ENCODE measurements around the gene AGAP1.

The AGAP1 gene

DNA sequence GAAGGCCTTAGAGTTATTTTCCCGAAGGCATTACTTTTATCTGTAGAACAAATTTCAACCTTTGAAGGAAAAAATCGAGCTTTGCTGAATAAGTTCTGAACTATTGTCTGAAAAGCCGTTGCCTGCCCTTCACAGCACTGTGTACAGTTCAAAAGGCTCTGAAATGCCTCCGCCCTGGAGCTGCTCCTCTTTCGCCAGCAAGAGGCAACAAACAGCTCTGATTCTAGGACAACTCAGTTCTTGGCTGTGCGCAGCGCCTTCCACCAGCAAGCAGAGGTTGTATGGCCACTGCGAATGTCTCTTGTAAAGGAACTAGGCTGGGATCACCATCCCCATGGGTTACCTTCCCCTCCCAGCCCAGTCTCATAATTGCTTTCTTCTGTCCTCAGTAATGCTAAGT lies 365.8 kb downstream of the AGAP1 start:
- no peak for DNase-seq

DNA sequence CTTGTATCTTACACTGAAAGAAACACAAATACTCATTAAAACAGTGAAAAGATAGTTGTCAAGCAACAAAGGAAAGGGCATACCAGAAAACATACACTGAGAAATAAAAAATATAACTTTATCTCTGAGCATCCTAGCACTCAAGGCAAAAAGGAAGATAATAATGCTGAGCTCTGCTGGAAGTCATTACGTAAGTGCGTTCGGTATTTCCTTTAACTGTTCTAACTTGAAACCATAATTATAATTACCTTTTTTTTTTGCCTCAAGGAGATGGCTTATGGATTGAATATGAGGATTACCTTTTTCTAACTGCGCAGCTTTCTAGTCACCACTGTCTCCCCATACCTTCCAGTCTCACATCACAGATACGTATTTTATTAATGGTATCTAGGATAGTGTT lies 366.3 kb downstream of the AGAP1 start:
- DNase-seq, result no peak

DNA sequence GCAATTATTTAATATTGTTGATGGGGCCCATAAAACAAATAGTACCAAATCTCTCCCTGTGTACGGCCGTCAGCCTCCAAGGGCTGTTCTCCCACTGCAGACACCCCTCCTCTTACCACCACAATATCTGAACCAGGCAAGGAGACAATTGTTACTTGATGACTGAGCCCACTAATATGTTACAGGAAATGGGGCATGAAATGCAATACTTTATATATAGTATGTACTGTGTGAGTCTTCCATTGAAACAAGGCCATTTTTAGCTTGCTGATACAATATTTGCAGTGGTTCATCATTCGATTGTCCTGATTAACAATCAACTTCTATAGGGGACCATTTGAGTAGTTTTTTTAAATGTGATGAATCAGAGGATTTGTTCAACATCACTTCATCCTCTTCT lies 367.0 kb downstream of the AGAP1 start:
- no peak for DNase-seq

DNA sequence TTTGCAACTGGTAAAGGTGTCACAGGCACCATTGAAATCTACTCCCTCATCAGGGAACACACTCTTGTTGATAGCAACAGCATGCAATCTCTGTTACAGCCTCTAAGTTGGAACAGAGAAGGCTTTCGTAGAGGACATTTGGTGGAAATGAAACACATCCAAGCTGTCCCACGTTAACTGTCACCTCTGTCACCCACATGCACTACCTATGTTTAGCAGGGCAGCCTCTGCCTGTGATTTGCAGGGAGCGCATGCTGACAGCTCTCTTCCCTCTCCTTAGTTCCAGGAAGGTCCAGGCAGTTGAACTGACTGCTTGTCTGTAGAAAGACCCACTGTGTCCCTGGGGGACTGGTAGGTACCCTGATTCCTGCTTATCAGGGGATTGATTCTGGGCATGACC lies 367.5 kb downstream of the AGAP1 start:
- no peak for DNase-seq

DNA sequence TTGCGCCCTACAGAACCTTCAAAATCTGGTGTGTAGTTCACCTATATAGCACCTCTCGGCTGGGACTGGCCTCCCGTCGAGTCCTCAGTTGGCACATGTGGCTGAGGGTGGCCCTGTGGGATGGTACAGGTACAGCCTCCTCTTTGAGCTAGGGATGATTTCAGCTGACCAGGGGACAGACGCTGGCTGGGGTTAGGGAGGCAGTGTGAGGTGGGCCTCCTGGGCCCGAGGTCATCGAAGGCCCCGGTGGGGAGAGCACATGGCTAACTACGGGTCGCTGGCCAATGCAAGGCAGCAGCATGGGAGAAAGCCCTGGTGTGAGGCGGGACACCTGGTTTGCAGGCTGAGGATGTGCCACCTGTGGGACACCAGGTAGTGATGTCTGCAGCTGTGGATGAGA lies 369.6 kb downstream of the AGAP1 start:
- no peak for DNase-seq

DNA sequence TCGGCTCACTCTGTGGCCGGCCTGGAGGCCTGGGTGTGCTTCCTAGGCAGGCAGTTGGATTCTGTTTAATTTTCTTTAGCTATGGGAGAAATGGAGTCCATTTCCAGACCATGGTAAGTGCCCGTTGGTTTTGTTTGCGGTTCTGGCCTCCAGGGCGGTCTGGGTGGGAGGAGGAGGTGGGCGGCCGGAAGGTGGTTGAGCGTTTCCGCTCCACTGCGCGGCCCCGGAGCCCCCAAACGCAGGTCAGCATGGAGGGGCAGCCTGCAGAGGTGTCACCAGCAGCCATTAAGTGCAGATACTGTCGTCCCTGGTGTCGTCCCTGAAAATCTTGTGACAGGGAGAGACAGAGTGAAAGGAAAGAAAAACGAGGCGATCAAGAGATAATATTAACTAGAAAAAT lies 370.5 kb downstream of the AGAP1 start:
- no peak for DNase-seq

DNA sequence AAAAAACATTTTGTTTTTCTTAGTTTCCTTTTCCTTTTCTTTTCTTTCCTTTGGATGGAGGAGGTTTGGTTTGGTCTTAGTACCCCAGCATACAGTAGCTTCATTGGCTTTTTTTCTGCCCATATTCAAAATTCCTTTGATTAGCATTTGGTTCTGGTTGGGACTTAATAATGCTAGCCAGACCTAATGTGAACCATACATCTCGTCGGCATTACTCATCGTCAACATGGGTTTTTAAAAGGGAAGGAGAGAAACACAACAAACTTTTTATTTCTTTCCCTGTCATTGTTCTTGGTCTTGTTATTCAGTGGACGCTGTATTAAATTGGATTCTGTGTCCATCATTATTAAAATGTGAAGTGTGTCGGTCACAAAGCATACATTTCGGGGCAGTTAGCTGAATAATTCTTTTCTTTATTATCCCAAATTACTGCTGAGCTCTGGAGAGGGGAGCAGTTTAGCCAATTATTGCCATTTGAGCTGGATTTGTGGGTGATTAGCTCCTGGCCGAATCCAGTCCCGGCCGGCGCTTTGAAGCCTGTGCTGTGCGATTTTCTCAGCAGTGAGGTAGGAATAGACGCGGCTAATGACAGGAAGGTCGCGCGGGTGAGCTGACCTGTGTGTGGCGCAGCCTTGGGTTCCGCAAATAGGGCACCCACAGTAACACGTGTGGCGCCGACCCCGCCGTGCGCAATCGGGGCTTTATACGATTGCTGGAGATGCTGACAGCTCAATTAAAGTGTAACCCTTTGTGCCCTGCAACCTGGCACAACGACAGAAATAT lies 371.1 kb downstream of the AGAP1 start:
- DNase-seq, result no peak

DNA sequence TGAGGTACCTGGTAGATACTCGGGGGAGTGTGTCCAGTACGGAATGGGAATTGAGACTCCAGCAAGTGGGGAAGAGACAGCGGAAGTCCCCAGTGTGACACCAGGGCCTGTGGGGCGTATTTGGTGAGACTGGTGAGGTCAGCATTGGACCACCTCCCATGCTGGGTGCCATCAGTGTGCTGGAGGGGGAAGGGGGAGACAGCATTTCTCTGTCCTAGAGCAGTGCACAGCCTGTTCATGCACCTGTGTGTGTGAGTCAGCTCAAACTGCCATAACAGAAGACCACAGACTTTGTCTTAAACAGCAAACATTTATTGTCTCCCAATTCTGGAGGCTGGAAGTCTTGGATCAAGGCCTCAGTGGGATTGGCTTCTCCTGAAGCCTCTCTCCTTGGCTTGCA lies 372.5 kb downstream of the AGAP1 start:
- DNase-seq, result no peak

DNA sequence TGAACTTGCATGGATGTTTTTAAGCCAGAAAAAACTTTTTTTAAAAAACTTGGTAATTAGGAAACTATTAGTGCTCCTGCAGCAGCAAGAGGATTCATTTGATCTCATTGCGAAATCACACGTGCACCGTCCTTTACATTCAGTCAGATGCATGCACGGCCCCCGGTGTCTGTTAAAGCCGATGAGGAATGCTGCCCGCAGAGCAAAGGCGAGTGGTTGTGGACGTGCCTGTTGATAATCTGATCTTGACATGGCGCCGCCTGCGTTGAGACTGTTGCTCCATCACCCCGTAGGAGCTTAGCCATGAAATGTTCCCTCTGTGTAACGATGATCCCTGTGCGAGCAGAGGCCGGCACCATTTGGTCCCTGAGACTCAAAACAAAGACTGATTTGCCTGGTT lies 374.4 kb downstream of the AGAP1 start:
- DNase-seq, result no peak

DNA sequence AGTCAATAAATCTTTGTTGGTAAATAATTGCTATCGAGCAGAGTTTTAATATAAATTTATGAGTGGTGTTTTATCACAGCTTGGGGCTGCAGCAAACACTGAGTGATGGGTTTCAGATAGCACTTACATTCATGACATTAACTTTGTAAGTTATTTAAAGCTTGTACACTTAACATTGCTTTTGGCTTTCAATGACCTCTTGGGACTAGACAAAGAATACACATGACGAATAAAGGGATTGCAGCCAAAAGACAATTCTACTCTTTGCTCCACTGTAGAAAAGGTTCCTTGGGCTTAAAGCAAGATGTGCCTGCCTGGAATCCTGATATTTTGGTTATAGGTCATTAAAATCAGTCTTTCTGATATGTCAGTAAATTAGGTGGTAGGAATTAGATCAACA lies 374.8 kb downstream of the AGAP1 start:
- DNase-seq, result no peak

DNA sequence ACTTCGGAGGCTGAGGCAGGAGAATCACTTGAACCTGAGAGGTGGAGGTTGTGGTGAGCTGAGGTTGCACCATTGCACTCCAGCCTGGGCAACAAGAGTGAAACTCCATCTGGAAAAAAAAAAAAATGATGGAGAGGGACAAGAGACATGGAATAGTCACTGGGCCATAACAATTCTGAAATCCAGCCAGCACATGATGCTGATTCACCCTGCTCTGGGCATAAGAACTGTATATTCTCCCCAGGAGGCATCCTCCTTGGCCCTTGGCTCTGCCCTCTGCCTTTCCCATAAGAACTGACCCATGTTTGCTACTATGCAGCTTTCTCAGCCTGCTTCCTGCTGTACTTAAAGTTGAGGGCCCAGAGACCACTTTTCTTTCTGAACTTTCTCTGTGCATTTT lies 376.7 kb downstream of the AGAP1 start:
- DNase-seq, result no peak

DNA sequence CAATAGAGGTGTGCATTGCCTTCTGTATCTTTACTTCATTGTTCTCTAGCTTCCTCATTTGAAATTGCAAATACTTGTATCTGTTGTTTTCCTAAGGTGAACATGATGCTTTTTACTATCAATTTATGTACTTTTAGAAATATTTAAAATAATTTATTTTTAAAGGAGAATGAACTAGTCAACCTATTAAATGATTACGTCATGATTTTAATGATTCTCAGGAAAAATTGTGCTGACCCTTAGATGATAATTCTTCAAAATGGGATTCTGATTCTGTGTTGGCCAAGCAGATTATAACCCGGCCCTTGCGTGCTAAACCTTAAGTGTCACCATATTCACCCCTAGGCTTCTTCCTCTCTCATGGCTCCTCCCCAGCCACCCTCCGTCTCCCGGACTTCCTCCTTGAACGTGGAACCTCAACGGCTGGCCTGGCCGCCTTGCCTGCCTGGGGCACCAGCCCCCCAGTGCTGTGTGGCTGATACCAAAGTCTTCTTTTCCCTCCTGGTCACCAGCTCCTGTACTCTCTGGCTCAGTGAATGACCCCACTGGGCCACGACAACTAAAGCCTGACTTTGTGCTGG lies 382.3 kb downstream of the AGAP1 start:
- no peak for DNase-seq

DNA sequence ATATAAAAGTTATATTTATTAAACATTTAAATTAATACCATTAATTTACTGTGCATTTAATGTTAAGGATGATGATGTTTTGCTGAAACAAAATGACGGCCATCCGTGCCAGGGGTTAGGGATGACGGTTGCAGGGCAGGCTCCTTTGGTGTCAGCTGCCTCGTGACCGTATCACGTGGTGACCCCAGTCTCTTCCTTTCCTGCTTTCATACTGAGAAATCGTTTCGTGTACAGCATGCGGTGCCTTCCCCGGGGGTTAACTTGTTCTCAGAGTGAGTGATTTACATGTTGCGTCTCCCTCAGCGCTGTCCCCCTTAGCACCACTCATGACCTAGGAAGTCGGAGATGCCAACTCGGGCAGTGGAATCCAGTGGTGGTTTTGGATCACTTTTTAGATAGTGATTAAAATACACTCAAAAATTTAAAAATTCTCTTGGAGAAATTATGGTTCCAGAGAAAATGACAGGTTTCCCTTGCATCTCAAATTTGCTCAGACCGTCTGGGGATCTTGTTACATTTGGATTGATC lies 383.5 kb downstream of the AGAP1 start:
- DNase-seq, result no peak

DNA sequence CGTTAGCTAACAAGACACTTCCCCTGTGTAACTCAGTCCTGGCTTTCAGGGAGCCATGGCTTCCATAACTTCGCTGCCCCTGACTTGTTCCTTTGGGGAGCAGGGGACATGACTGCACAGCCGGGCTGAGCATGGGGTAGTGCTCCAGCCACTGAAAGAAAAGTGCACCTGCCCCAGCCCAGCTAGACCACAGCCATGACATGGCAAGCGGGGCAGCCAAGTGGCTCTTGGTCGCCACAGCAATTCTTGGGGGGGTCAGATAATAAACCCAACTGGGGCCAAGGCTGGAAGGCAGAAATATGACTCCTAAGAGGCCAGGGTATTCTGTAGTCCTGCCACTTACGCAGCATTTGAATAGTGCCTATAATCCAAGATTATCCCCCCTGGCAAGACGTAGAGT lies 385.3 kb downstream of the AGAP1 start:
- DNase-seq, result no peak

DNA sequence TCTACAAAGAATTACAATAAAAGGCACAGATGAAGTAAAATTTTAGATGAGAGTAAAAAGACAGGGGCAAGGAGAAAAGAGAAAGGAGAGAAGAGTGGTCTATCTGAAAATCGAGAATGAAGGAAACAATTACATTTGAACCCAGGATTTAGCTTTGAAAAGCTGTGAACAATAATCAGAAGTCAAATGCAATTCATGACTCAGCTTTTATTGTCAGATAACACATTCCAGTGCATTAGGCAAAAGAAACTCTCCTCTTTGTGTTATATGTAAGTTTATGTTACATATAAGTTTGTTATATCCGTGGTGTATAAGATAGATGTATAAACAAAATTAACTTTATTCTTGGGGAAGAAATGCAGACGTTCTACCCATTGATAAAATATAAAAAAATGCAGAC lies 389.8 kb downstream of the AGAP1 start:
- no peak for DNase-seq

DNA sequence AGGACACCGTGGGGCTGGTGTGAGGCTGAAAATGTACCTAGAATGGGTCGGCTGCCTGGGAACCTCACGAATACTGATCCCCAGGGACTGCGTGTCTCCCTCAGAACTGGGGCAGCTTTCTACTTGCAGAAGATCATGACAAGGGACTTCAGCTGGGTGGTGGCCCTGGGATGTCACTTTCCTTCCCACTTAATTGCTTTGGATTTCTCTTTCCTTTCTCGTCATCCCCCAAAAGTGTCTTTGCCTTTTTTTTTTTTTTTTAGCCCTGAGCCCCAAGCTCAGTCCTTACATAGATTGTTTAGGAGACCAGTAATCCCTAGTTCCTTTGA lies 395.4 kb downstream of the AGAP1 start:
- no peak for DNase-seq

DNA sequence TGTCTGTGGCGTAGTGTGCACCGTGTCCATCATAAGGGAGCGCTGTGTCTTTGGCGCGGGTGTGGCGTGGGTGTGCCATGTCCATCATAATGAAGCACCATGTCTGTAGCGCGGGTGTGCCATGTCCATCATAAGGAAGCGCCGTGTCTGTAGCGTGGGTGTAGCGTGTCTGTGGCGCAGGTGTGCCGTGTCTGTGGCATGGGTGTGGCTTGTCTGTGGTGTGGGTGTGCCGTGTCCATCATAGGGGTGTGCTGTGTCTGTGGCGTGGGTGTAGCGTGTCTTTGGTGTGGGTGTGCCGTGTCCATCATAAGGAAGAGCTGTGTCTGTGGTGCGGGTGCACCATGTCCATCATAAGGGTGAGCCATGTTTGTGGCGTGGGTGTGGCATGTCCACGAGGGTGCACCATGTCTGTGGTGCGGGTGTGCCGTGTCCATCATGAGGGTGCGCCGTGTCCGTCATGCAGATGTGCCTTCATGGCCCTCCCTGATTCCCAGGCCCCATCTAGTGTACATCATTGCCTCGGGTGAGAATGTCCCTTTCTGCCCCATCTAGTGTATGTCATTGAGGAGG lies 399.4 kb downstream of the AGAP1 start:
- no peak for DNase-seq

DNA sequence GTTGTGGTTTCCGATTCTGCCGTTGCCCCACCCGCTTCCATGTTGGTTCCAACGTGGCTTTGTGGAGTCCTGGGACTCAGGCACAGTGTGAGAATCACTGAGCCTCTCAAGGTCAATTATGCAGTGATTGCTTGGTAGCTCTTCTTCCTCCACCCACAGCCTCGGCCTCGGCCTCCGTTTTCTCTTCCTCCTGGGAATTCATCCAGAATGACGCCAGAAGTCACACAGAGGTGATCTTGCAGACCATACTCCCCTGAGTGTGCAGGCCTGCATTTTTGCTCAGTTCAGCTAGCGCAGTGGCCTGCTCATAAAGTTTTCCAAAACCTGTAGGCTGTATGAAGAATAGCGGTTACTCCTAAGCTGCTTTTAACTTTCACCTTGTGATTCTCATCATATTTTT lies 401.0 kb downstream of the AGAP1 start:
- no peak for DNase-seq

DNA sequence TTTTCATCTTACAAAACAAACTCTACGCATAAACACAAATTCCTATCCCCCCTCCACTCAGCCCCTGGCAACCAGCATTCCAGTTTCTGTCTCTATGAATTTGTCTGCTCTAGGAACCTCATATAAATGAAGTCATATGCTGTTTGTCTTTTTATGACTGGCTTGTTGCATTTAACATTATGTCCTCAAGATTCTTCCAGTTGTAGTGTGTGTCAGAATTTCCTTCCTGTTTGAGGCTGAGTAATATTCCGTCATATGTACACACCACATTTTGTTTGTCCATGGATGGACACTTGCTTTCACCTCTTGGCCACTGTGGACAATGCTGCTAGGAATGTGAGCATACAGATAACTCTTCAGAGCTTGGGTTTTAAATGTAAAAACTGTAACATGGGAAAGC lies 402.2 kb downstream of the AGAP1 start:
- no peak for DNase-seq

DNA sequence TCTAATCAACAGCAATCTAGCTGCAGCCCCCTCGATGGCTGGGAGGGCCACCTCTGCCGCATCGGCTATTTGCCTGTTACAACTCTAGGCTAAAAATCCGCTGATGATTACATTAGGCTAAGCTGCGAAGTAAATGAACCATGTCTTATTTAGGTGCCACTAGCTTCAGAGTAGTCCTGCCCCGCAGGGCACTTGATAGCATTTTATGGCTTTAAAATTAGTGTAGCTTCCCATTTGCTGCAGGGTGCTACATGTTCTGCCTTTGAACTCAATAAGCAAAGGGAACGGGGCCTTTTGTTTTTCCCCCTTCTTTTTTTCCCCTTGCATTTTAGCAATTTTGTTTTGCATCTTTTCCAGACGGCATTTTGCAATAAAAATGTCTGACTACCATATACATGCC lies 404.1 kb downstream of the AGAP1 start:
- DNase-seq, result no peak

DNA sequence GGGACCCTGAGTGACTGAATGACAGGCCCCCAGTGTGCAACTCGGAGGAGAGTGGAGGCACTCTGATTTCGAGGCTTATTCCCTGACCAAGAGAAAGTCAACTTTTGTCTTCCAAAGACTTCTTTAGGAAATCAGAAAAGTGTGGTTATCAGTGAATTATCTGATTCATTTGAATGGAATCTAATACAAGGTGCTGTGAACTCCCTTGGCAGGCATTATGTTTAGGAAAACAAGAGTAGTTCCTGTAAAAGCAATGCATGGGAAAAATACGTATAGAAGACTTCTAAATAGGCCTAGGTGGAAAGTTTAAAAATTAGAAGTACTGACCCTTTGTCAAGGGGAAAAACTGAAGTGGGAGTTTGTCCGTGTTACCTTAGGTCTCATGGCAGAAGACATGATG lies 404.9 kb downstream of the AGAP1 start:
- no peak for DNase-seq

DNA sequence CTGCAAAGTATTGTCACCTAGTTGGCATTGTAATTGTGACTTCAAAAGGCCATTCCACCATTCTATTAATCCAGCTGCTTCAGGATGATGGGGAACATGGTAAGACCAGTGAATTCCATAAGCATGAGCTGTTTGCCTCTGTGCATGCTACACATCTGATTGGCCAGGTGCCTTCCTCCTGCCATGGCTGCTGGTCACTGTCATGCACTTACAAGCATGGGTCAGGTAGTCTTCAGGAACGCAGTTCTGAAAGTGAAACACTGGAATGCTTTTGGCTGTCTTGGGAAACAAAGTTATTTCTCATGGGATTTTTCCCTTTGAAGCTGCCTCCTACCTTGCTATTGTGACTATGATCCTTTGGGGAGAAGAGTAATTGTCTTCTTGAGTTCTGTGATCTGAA lies 406.8 kb downstream of the AGAP1 start:
- no peak for DNase-seq

DNA sequence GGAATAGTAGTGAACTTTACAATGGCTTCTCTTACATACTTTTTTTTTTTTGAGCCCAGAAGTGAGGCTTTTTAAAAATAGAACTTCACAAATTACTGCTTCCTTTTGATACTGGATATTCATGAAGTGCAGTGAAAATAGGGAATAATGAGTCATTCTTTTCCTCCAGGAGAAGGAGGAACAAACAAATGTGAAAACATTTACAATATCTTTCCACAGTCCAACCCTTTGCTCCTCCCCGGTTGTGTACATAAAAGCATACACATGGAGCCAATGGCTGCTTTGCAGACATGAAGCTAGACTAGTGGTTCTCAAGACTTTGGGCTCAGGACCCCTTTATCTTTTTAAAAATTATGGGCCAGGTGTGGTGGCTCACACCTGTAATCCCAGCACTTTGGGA lies 407.4 kb downstream of the AGAP1 start:
- no peak for DNase-seq

DNA sequence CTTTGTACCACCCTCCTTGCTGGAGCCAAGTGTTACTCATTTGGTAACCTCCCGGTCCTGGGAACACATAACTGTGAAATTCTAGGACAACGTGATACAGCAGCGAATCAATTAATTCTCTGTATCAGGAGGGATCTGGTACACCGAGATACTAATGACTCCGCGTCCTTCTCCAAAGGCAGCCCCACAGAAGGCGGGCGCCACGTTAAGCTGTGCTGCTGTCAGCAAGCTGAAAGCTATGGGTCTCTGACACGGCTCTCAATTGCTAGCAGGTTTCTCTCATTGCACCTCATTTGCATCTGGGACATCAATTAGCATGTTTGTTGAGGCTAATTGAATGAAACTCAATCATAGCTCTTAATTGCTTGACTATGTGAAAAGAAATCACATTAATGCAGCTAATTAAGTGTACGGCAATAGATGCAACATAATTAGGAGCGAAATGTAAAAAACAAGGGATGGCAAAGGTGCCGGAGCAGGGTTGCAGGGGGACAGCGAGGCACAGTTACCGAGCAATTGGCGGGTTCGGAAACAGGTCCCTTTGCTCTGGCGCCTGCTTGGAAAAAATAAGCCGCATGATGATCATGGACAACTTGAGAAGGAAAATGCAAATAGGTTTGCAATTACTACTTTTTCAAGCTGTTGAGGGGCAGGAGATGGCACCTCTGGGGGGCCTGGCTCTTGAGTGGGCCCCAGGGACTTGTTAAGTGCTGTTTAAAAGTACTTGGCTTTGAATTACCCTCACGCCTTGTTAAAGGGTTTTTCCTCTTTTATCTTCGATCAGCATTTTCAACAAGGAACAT lies 410.1 kb downstream of the AGAP1 start:
- DNase-seq, result no peak

Data from activated CD4-positive, alpha-beta T cell treated with anti-CD3 and anti-CD28 coated beads, Interleukin-2, Interleukin-6, amounts not matched to agents 100 ng/mL and 50 ng/mL, durations not matched to agents 16 hours and 8 hours (primary cell).